Suprapubic skin (tissue), 4 donors: ENCODE measurements around the gene MKNK2. TPM values are rescaled to one million over a fixed set of nuclear protein-coding genes. Genes with fewer than 3 reads are reported as not detected.

Experiments used
- DNase-seq, 2 donors: peaks; one replicate each; pipeline ENCODE4 v3.0.0-alpha.2; 2019; ENCODE audit warnings: low spot score in 2 of 2
- H3K27ac ChIP-seq: fragments of 200-600 bp; sonication (generic); one replicate; pipeline ENCODE4 v1.5.1; 2019
- H3K27me3 ChIP-seq: fragments of 200-600 bp; sonication (generic); one replicate; pipeline ENCODE4 v1.5.1; 2019
- H3K36me3 ChIP-seq: fragments of 200-600 bp; sonication (generic); one replicate; pipeline ENCODE4 v1.5.1; 2019
- H3K4me1 ChIP-seq: fragments of 200-600 bp; sonication (generic); one replicate; pipeline ENCODE4 v1.5.1; 2019
- H3K4me3 ChIP-seq: fragments of 200-600 bp; sonication (generic); one replicate; pipeline ENCODE4 v1.5.1; 2019; ENCODE audit warnings: mild to moderate bottlenecking
- H3K9me3 ChIP-seq: fragments of 200-600 bp; sonication (generic); one replicate; pipeline ENCODE4 v1.5.1; 2019
- EP300 ChIP-seq: sonication (generic); formaldehyde crosslinking; IDR thresholded peaks from one replicate; pipeline ENCODE4 v1.6.1; 2017; ENCODE audit warnings: antibody characterized with exemption
- POLR2A ChIP-seq, 2 donors: fragments of 450-650 bp; IDR thresholded peaks; one replicate each; pipeline ENCODE4 v1.6.1; 2017; ENCODE audit warnings: antibody characterized with exemption in 2 of 2, mild to moderate bottlenecking in 2 of 2, moderate library complexity in 2 of 2
- POLR2AphosphoS5 ChIP-seq, 3 donors: sonication (generic); formaldehyde crosslinking; IDR thresholded peaks; one replicate each; pipeline ENCODE4 v1.6.1; 2017; ENCODE audit warnings: antibody characterized with exemption in 3 of 3
- WGBS: methylation state at CpG from one replicate; pipeline ENCODE4 v1.1.5; 2018; 5-methylcytosine and 5-hydroxymethylcytosine counted together
- total RNA-seq, 4 donors: library from RNA; depleted of rRNA; stranded (reverse); fragments of >200 nt; gene quantifications; one replicate each; pipeline ENCODE4 v1.1.0, GENCODE V29; 2016
- TF ChIP-seq, protein P1 (sequence below), 2 donors: fragments of 200-600 bp in 1 of 2; fragments of 450-650 bp in 1 of 2; sonication (generic) in 1 of 2; IDR thresholded peaks; one replicate each; pipeline ENCODE4 v1.5.1; 2016 to 2019; ENCODE audit warnings: antibody characterized with exemption in 2 of 2, mild to moderate bottlenecking in 1 of 2, moderate library complexity in 1 of 2

MKNK2 gene
- total RNA-seq = 100 to 1,000 TPM; 209 to 249 (median 219) TPM

- WGBS = 4% methylated on average over 25 of the region's 93 CpGs
- Histone ChIP-seq H3K27me3 (no peaks in the 10 kb centered on the region), H3K27ac (peak within 1 kb of the TSS; percentile 93), H3K36me3 (peaks cover 12% of the 10 kb centered on the region), H3K4me3 (peak within 1 kb of the TSS; percentile 85), H3K4me1 (peaks cover 83% of the 10 kb centered on the region), H3K9me3 (no peaks in the 10 kb centered on the region)
- DNase-seq = peak; percentile 92 to 96
- TF ChIP-seq, protein P1, sequence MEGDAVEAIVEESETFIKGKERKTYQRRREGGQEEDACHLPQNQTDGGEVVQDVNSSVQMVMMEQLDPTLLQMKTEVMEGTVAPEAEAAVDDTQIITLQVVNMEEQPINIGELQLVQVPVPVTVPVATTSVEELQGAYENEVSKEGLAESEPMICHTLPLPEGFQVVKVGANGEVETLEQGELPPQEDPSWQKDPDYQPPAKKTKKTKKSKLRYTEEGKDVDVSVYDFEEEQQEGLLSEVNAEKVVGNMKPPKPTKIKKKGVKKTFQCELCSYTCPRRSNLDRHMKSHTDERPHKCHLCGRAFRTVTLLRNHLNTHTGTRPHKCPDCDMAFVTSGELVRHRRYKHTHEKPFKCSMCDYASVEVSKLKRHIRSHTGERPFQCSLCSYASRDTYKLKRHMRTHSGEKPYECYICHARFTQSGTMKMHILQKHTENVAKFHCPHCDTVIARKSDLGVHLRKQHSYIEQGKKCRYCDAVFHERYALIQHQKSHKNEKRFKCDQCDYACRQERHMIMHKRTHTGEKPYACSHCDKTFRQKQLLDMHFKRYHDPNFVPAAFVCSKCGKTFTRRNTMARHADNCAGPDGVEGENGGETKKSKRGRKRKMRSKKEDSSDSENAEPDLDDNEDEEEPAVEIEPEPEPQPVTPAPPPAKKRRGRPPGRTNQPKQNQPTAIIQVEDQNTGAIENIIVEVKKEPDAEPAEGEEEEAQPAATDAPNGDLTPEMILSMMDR (IDR thresholded peaks at IDR 0.05) = peak in 1 of 2 donors; percentile 75
- TF ChIP-seq POLR2A (IDR thresholded peaks at IDR 0.05) = peak; percentile 98 to 99
- TF ChIP-seq POLR2AphosphoS5 (IDR thresholded peaks at IDR 0.05) = peak in 2 of 3 donors; percentile 80 to 94
- TF ChIP-seq EP300 = no peak
Measured at GRCh38 chr19:2050991-2051772, at the start of gene MKNK2. Gene MKNK2, minus strand, starts transcription at chr19:2051244. Its CDS starts 393 bp downstream, at chr19:2050851.

DNA sequence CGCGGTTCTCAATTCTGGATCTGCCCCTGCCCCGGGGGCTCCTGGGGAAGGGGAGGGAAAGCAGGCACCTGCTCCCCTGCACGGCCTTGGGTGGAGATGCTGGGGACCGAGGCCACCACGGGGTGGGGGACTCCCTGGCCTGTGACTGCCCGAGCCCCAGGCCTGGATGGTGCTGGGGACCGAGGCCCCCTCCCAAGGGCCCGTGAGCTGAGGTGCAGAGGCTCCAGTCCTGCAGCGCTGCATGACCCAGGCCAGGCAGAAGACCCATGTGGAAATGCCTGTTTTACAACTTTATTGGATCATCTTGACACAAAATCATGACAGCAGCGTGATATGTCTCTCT, 49.6 kb upstream of the MKNK2 start:
- no peak overlapping the region for H3K27ac ChIP-seq
- 83% methylated on average over 6 of the region's 11 CpGs for WGBS
- H3K4me1 ChIP-seq = peaks cover 9% of the 10 kb centered on the region
- H3K27me3 ChIP-seq = no peaks in the 10 kb centered on the region
- H3K36me3 ChIP-seq = peaks cover 53% of the 10 kb centered on the region
- no peak overlapping the region for H3K4me3 ChIP-seq
- H3K9me3 ChIP-seq = no peaks in the 10 kb centered on the region
- TF ChIP-seq, protein P1 (IDR thresholded peaks at IDR 0.05) = no peak
- TF ChIP-seq POLR2AphosphoS5 (IDR thresholded peaks at IDR 0.05) = no peak
- DNase-seq = no peak

GRCh38 chr19:2099937-2100718, 49.1 kb upstream of the MKNK2 start:
- H3K27me3 ChIP-seq = no peaks in the 10 kb centered on the region
- H3K9me3 ChIP-seq = no peaks in the 10 kb centered on the region
- no peak overlapping the region for H3K27ac ChIP-seq
- H3K36me3 ChIP-seq = peaks cover 47% of the 10 kb centered on the region
- DNase-seq = no peak
- TF ChIP-seq POLR2AphosphoS5 (IDR thresholded peaks at IDR 0.05) (no peak), EP300 (no peak), POLR2A (IDR thresholded peaks at IDR 0.05) (no peak)
- TF ChIP-seq, protein P1 (IDR thresholded peaks at IDR 0.05) = no peak
- 95% methylated on average over 19 of the region's 39 CpGs for WGBS
- no peak overlapping the region for H3K4me3 ChIP-seq
- H3K4me1 ChIP-seq = peaks cover 14% of the 10 kb centered on the region

- no peak overlapping the region for H3K4me3 ChIP-seq
- TF ChIP-seq, protein P1 (IDR thresholded peaks at IDR 0.05) = no peak
- TF ChIP-seq POLR2A (IDR thresholded peaks at IDR 0.05) (no peak), EP300 (no peak), POLR2AphosphoS5 (IDR thresholded peaks at IDR 0.05) (no peak)
- no peaks in the 10 kb centered on the region for H3K27me3 ChIP-seq
- WGBS = 72% methylated on average over 9 of the region's 16 CpGs
- no peak overlapping the region for H3K27ac ChIP-seq
- H3K9me3 ChIP-seq = no peaks in the 10 kb centered on the region
- H3K4me1 ChIP-seq = peaks cover 25% of the 10 kb centered on the region
- DNase-seq = no peak
- H3K36me3 ChIP-seq = peaks cover 42% of the 10 kb centered on the region
Measured at GRCh38 chr19:2099054-2099501, 48.0 kb upstream of the MKNK2 start.

- Histone ChIP-seq H3K9me3 (no peaks in the 10 kb centered on the region), H3K36me3 (peaks cover 34% of the 10 kb centered on the region), H3K4me3 (no peak overlapping the region), H3K27me3 (no peaks in the 10 kb centered on the region), H3K27ac (no peak overlapping the region), H3K4me1 (peaks cover 35% of the 10 kb centered on the region)
- no peak for TF ChIP-seq POLR2AphosphoS5 (IDR thresholded peaks at IDR 0.05)
- TF ChIP-seq POLR2A (IDR thresholded peaks at IDR 0.05) = no peak
- DNase-seq = no peak
- WGBS = 95% methylated on average over 4 of the region's 23 CpGs
Measured at GRCh38 chr19:2097886-2098327, 46.9 kb upstream of the MKNK2 start.
